Liver (tissue), 3 donors: ENCODE data around the gene THEMIS.

Source experiments
- ATF3 ChIP-seq: IDR thresholded peaks from 2 replicates; pipeline ENCODE4 v1.6.1; 2016; ENCODE audit warnings: antibody characterized with exemption
- CTCF ChIP-seq: fragments of 150-350 bp; IDR thresholded peaks from 2 replicates; pipeline ENCODE4 v1.5.1; 2017; ENCODE audit warnings: improper control_type of control experiment, low read depth, low read length; ENCODE audit not compliant: missing input control
- EGR1 ChIP-seq, 2 donors: IDR thresholded peaks; 2 replicates each; pipeline ENCODE4 v1.6.1; 2016 to 2018; ENCODE audit warnings: antibody characterized with exemption in 2 of 2, low read depth in 2 of 2
- JUND ChIP-seq, 2 donors: IDR thresholded peaks; 2 replicates each; pipeline ENCODE4 v1.6.1; 2016; ENCODE audit warnings: antibody characterized with exemption in 2 of 2
- MAX ChIP-seq: IDR thresholded peaks from 2 replicates; pipeline ENCODE4 v1.6.1; 2016; ENCODE audit warnings: antibody characterized with exemption
- NR2F2 ChIP-seq: IDR thresholded peaks from 2 replicates; pipeline ENCODE4 v1.6.1; 2016; ENCODE audit warnings: antibody characterized with exemption
- RAD21 ChIP-seq, 2 donors: IDR thresholded peaks; 2 replicates each; pipeline ENCODE4 v1.6.1; 2016; ENCODE audit warnings: antibody characterized with exemption in 2 of 2, mild to moderate bottlenecking in 2 of 2
- REST ChIP-seq: IDR thresholded peaks from 2 replicates; pipeline ENCODE4 v1.6.1; 2016; ENCODE audit warnings: antibody characterized with exemption, mild to moderate bottlenecking
- RXRA ChIP-seq, 2 donors: IDR thresholded peaks; 2 replicates each; pipeline ENCODE4 v1.6.1; 2017 to 2018; ENCODE audit warnings: antibody characterized with exemption in 2 of 2, mild to moderate bottlenecking in 1 of 2
- SP1 ChIP-seq: IDR thresholded peaks from 2 replicates; pipeline ENCODE4 v1.6.1; 2018; ENCODE audit warnings: antibody characterized with exemption, mild to moderate bottlenecking
- TAF1 ChIP-seq: conservative IDR thresholded peaks from 2 replicates; pipeline ENCODE4 v1.6.1; 2016; ENCODE audit warnings: antibody characterized with exemption, mild to moderate bottlenecking
- ZBTB33 ChIP-seq: IDR thresholded peaks from 2 replicates; pipeline ENCODE4 v1.6.1; 2016; ENCODE audit warnings: antibody characterized with exemption
- donor health status: healthy.
- donor health status: healthy.

- no peak for TF ChIP-seq CTCF
- no peak for TF ChIP-seq ZBTB33
- no peak for TF ChIP-seq SP1
- no peak for TF ChIP-seq MAX
- no peak for TF ChIP-seq JUND (IDR thresholded peaks at IDR 0.05)
- TF ChIP-seq REST: no peak
- no peak for TF ChIP-seq ATF3
- no peak for TF ChIP-seq EGR1 (IDR thresholded peaks at IDR 0.05; ENCODE audit: low read depth in 2 of 2)
- TF ChIP-seq NR2F2: no peak
- no peak for TF ChIP-seq TAF1
- TF ChIP-seq RAD21 (IDR thresholded peaks at IDR 0.05): no peak
- TF ChIP-seq RXRA (IDR thresholded peaks at IDR 0.05): no peak
Observed at GRCh38 chr6:127902933-127903332, 2.1 kb upstream of the THEMIS start.
